Psoas muscle (tissue), 8 donors: ENCODE results near the gene KLC3. TPM values are rescaled to one million over a fixed set of nuclear protein-coding genes. Genes with fewer than 3 reads are reported as not detected.

Source experiments
- ATAC-seq, 4 donors: fragments of 200-7000 bp; cut with Tn5 transposase; one replicate each; pipeline ENCODE4 v1.9.1; 2020; ENCODE audit warnings: moderate library complexity in 3 of 4, mild to moderate bottlenecking in 2 of 4
- DNase-seq, 2 donors: peaks; one replicate each; pipeline ENCODE4 v3.0.0-alpha.2; 2020
- H3K27ac ChIP-seq: fragments of 200-600 bp; one replicate; pipeline ENCODE4 v1.8.0; 2022
- H3K27me3 ChIP-seq, 3 donors: fragments of 200-600 bp in 1 of 3; one replicate each; pipeline versions ENCODE4 v1.6.1 to v1.8.0; 2013 to 2022; ENCODE audit warnings: low read length in 2 of 3, mild to moderate bottlenecking in 2 of 3, moderate library complexity in 1 of 3; ENCODE audit not compliant: insufficient read depth in 3 of 3
- H3K36me3 ChIP-seq, 2 donors: fragments of 200-600 bp in 1 of 2; one replicate each; pipeline versions ENCODE4 v1.6.1 to v1.8.0; 2013 to 2022; ENCODE audit warnings: low read depth in 1 of 2, mild to moderate bottlenecking in 1 of 2, moderate library complexity in 1 of 2; ENCODE audit not compliant: insufficient read depth in 1 of 2
- H3K4me1 ChIP-seq: fragments of 200-600 bp; one replicate; pipeline ENCODE4 v1.8.0; 2022
- H3K4me3 ChIP-seq: fragments of 200-600 bp; one replicate; pipeline ENCODE4 v1.8.0; 2022; ENCODE audit warnings: mild to moderate bottlenecking
- H3K9me3 ChIP-seq: fragments of 200-600 bp; one replicate; pipeline ENCODE4 v1.8.0; 2022
- CTCF ChIP-seq: fragments of 200-600 bp; IDR thresholded peaks from one replicate; pipeline ENCODE4 v1.8.0; 2022; ENCODE audit warnings: antibody characterized with exemption
- WGBS, 3 donors: extraction: QIAGEN DNeasy Blood & Tissue Kit; methylation state at CpG; one replicate each; pipeline versions ENCODE4 v1.1.6 to v1.1.7; 2013; 5-methylcytosine and 5-hydroxymethylcytosine counted together
- intact Hi-C, 2 donors: fragments of 100-400 bp; cut with DNase I; formaldehyde crosslinking; loops; one replicate each; pipeline versions ENCODE4 v1.11.0 to v1.14.2; 2022
- polyA plus RNA-seq, 3 donors: library from polyadenylated mRNA; stranded (reverse); fragments of 200-250 nt; gene quantifications; one replicate each; pipeline ENCODE4 v1.2.3, GENCODE V29; 2013
- total RNA-seq, 4 donors: library from RNA; stranded (reverse); fragmentation: NEBNext Ultra II Directional in 2 of 4; extraction: Animal tissue kit (Norgen Biotek cat#: 25700) in 2 of 4; gene quantifications; one replicate each; pipeline versions ENCODE4 v1.2.1 to v1.2.4, GENCODE V29; 2021 to 2023
- donor health status: healthy with polysubstance abuse.
- donor health status: DM: no; HTN: no; CAD: no; lungs with moderate emphysema.
- donor health status: Bipolar disorder and iron deficiency.
- donor health status: healthy.
- donor health status: DM: yes; HTN: yes; CAD: no.
- donor health status: DM: no; HTN: no; CAD: no.
- donor health status: DM: no; HTN: no; CAD: no.
- donor health status: DM: yes; HTN: yes; CAD: no.

KLC3 gene
- total and polyA plus RNA-seq, 7 donors: 0.03 to 0.27 (median 0.08) TPM; not detected in 3

GRCh38 chr19:45295873-45296272, 44.7 kb upstream of the KLC3 start:
- H3K4me3 ChIP-seq: no peak overlapping the region
- H3K27ac ChIP-seq: no peak overlapping the region
- DNase-seq: no peak
- H3K36me3 ChIP-seq: peaks cover 2 to 7% of the 10 kb centered on the region in 2 donors
- TF ChIP-seq CTCF: no peak
- H3K27me3 ChIP-seq: no peaks in the 10 kb centered on the region
- H3K9me3 ChIP-seq: peaks cover 4% of the 10 kb centered on the region
- intact Hi-C loops: no loop called here
- peaks cover 5% of the 10 kb centered on the region for H3K4me1 ChIP-seq
- no peak for ATAC-seq

GRCh38 chr19:45296355-45296754, 44.2 kb upstream of the KLC3 start:
- Histone ChIP-seq H3K4me3 (no peak overlapping the region), H3K27ac (no peak overlapping the region), H3K27me3 (no peaks in the 10 kb centered on the region), H3K9me3 (peaks cover 4% of the 10 kb centered on the region), H3K4me1 (peaks cover 5% of the 10 kb centered on the region), H3K36me3 (peaks cover 0 to 7% of the 10 kb centered on the region in 2 donors)
- no peak for DNase-seq
- WGBS, 3 donors: 94 to 100% (median 97%) methylated on average over 4 of the region's 4 CpGs
- no peak for ATAC-seq
- no peak for TF ChIP-seq CTCF
- intact Hi-C loops: no loop called here

DNA sequence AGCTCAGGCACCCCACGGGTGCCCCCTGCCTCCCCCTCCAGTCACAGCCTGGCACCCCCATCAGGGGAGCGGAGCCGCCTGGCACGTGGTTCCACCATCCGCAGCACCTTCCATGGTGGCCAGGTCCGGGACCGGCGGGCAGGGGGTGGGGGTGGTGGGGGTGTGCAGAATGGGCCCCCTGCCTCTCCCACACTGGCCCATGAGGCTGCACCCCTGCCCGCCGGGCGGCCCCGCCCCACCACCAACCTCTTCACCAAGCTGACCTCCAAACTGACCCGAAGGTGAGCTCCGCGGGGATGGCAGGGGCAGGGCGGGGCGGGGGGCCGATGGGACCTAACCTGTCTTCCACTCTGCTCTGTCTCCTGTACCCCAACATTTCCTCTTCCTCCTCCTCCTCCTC, 42.9 kb upstream of the KLC3 start:
- intact Hi-C loops: no loop called here
- Histone ChIP-seq H3K27ac (no peak overlapping the region), H3K9me3 (peaks cover 4% of the 10 kb centered on the region), H3K36me3 (peaks cover 0 to 3% of the 10 kb centered on the region in 2 donors), H3K27me3 (no peaks in the 10 kb centered on the region), H3K4me1 (peaks cover 5% of the 10 kb centered on the region), H3K4me3 (no peak overlapping the region)
- DNase-seq: no peak
- WGBS, 3 donors: 95 to 98% (median 97%) methylated on average over 6 to 18 of the region's 18 CpGs
- TF ChIP-seq CTCF: no peak
- ATAC-seq: no peak

GRCh38 chr19:45298264-45298663, 42.3 kb upstream of the KLC3 start:
- DNase-seq: no peak
- WGBS, 3 donors: 94 to 97% (median 97%) methylated on average over 5 of the region's 5 CpGs
- Histone ChIP-seq H3K27me3 (no peaks in the 10 kb centered on the region), H3K4me3 (no peak overlapping the region), H3K36me3 (peaks cover 0 to 3% of the 10 kb centered on the region in 2 donors), H3K27ac (no peak overlapping the region), H3K9me3 (peaks cover under 1% of the 10 kb centered on the region), H3K4me1 (peaks cover 5% of the 10 kb centered on the region)
- TF ChIP-seq CTCF: no peak
- ATAC-seq: no peak
- intact Hi-C loops: no loop called here

GRCh38 chr19:45299719-45300118, 40.8 kb upstream of the KLC3 start:
- ATAC-seq: no peak
- no peak for TF ChIP-seq CTCF
- WGBS, 3 donors: 88 to 93% (median 91%) methylated on average over 6 of the region's 6 CpGs
- intact Hi-C loops: no loop called here
- Histone ChIP-seq H3K4me3 (no peak overlapping the region), H3K27me3 (no peaks in the 10 kb centered on the region), H3K9me3 (peaks cover 5% of the 10 kb centered on the region), H3K4me1 (no peaks in the 10 kb centered on the region), H3K36me3 (peaks cover 0 to 3% of the 10 kb centered on the region in 2 donors), H3K27ac (no peak overlapping the region)
- no peak for DNase-seq
